Activated CD4-positive, alpha-beta T cell treated with anti-CD3 and anti-CD28 coated beads, Interleukin-2, amount 50 U/mL, for 24 hours (primary cell): ENCODE measurements around the gene DIAPH3.

ENCODE experiments used
- DNase-seq, 2 donors: peaks; one replicate each; pipeline ENCODE4 v3.0.0-alpha.2; 2020; ENCODE audit warnings: low read depth in 1 of 2, low spot score in 1 of 2

DIAPH3 gene

DNA sequence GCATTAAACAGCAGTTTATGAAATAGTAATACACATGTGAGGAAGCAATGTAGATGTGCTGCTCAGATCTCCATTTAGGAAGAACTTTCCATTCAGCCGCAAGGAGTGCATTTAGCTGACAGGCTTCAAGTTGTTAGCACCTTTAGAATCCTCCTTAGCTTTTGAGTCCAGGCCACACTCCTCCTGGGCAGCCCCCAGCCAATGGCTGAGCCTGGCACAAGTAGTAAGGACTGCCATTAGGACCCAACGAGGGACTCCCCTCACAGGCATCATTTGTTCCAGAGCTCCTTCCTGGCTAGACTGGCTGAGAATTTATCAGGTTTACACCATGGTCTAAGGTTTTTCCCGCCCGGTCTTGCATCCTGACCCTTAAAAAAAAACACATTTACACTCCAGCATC, 201.4 kb downstream of the DIAPH3 start:
- DNase-seq, result no peak

DNA sequence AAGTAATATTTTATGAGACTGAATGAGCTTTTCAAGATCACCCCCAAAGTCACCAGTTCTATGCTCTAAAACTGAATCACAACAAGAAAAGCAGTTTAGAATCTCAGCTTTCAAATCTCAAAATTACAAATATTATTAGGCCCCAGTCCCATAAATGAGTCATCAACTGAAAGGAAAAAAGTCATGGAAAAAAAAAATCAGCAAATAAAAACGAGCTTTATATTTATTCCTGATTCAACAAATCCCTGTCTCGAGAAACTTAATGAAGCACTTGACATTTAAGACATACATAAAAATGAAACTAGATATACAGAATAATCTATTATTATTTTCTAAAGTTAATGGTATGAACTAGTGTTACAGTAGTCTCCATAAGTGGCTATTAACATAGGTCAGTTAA, 203.0 kb downstream of the DIAPH3 start:
- DNase-seq, result no peak

DNA sequence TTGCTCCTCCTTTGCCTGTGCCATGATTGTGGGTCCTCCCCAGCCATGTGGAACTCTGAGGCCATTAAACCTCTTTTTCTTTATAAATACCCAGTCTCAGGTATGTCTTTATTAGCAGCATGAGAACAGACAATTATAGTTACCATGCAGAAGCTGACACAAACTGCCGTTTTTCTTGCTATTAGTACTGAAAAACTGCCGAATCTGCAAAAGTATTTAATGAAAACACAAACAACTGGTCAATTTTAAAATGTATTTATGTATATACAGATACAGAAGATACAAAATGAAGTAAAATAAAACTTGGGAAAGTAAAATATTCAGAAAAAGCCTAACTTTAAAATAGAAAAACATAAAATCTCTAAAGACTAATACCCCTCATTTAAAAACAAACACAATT, 206.3 kb downstream of the DIAPH3 start:
- DNase-seq, result no peak

DNA sequence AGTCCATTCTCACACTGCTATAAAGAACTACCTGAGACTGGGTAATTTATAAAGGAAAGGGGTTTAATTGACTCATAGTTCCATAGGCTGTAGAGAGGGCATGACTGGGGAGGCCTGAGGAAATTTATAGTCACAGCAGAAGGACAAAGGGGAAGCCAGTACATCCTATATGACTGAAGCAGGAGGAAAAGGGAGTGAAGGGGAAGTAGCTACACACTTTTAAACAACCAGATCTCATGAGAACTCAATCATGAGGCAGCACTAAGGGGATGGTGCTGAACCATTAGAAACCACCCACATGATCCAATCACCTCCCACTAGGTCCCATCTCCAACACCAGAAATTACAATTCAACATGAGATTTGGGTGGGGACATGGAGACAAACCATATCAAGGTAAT, 209.1 kb downstream of the DIAPH3 start:
- no peak for DNase-seq

DNA sequence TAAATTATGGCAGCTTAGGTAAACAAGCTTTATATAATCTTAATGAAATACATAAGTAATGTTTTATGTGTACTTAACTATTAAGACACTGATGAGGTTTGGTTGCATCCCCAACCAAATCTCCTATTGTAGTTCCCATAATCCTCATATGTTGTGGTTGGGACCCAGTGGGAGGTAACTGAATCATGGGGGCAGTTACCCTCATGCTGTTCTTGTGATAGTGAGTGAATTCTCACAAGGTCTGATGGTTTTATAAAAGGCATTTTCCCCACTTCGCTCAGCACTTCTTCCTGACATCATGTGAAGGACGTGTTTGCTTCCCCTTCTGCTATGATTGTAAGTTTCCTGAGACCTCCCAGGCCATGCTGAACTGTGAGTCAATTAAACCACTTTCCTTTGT, 212.7 kb downstream of the DIAPH3 start:
- no peak for DNase-seq

DNA sequence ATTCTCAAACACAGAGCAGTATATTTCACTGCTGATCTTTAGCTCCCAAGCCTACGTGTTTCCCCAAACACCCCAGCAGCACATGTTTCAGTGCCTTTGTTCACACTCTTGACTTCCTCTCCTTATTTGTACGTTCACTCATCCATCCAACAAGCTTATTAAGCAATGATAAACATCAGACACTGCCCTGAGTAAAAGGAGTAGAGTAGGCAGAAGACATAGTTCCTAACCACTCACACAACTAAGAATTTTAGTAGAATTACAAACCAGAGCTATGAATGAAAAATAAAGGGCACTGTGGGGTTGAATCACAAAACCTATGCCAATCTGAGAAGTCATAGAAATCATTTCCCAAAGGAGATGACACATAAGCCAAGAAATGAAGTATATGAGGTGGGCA, 213.5 kb downstream of the DIAPH3 start:
- DNase-seq, result no peak

DNA sequence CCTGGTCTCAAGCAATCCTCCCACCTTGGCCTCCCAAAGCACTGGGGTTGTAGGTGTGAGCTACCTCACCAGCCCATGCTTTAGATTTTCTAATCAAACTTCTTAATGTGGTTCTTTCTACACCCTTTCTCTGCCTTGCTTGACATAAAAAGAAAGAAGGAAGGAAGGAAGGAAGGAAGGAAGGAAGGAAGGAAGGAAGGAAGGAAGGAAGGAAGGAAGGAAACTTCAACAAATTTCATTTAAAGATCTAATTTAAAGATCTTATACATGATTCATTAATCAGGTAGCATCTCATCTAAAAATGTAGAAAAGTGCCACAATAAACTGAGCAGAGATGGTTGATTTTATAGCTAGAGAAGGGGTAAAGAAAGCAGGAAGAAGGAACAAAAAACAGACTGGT, 215.0 kb downstream of the DIAPH3 start:
- DNase-seq, result no peak

DNA sequence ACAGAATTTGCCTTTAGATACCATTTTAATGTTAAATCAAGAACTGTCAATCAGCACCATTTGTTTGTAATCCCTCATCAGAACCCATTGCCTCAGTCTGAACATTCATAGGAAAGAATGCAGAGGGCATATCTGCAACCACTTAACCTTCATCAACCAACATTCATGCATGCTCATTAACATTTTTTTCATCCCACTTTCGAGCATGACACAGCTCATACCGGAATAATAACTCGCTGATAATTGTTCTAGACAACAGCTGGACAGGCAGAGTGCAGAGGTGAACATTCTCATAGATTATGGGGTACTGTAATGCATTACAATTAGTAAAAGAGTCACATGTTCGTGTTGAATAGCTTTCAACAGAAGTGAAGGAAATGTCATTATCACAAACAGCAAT, 216.8 kb downstream of the DIAPH3 start:
- DNase-seq, result no peak

DNA sequence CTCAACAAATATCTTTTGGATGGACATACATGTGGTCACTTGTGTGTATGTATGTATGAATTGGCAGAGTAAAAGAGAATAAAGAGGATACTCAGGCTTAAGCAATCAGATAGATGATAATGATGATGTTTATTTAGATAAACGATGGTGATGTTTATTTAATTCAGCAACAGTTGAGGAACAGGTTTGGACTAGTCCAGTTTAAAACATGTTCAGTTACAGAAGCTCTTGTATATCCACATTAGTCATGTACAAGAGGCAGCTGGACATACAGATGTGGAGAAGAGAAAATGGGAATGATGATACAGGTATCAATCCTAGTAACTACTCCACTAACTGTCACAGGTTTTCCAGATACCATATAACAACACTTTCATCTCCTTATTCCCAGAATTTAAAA, 232.1 kb downstream of the DIAPH3 start:
- no peak for DNase-seq

DNA sequence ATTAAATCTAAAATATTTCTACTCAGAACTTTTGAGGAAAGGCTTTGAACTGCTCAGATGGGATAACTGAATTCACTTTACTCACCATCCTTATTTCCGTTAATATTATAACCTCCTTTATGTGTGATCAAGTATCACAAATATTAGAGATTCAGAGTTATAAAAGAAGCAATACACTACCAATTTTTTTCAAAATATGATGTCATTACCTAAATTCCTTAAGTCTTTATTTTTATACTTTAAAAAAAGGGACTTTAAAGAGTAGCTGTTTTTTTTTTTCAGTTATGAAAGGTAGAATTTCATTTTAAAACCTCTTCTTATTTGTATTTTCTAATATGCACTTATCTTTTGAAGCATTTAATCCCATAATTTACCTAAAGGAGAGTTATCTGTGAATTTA, 239.5 kb downstream of the DIAPH3 start:
- DNase-seq, result no peak

DNA sequence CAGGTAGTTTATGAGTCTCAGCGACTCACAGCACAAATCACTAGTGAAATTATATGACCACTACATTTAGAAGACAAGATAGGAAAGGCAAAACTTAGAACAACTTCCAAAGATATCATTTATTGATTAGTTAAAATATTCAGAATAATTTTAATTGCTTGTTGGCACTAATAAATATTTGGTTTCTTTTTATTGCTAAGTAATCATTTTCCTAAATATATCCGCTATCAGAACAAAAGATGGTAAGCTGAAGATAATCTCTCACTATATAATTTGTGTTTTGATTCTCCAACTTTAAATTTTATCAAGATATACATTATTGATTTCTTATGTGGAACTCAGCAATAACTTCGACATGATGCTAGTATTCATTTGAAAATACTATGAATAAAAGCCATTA, 248.5 kb downstream of the DIAPH3 start:
- no peak for DNase-seq

DNA sequence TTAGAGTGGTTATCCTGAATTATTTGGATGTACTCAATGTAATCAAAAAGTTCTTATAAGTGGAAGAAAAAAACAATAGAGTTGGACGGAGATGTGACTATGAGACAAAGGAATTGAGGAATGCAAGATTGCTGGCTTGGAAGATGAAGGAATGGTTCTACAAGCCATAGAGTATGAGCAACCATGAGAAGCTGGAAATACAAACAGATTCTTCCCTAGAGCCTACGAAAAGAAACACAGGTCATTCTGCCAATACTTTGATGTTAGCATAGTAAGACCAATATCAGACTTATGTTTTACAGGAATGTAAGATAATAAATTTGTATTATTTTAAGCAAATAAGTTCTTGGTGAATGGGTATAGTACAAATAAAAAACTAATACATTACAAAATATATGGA, 249.2 kb downstream of the DIAPH3 start:
- DNase-seq, result no peak

DNA sequence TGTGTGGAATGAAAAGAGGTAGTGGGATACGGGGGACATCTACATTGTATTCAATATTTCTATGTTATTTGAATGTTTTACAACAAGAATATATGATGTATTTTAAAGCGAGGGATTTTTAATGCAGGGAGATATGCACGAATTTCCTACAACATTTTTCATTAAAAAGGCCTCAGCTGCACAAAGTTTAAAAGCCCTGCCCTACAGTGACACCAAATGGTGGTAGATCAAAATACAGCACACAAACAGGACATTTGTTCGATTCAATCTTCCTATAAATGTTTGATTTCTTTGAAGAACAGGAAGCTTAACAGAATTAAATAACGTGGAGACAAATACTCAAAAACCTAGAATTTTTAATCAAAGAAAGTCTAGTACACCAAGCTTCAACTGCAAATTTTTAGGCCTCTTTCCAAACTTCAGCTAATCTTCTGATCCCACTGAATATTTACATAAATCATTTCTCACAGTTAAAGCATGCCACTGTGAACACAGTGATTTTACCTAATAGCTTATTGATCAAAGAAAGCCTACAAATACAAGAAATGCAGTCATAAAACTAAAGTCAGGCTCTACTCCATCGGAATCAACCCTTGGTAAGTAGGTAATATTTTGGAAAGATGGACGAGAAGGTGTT, 257.2 kb downstream of the DIAPH3 start:
- DNase-seq, result no peak

DNA sequence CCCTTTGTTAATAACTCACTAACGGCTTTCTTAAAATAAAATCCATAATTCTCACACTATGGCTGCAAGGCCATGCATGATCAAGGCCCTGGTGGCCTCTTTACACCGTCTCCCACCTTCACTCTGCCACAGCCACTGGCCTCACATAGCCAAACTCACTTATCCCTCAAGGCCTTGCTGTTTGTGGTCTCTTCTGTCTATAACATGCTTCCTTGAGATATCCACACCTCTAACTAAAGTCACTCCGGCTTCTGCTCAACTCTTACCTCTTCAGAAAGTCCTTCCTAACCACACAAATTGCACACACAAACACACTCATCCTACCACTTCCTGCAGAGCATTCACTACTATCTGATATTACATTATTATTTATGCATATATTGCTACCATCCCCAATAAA, 262.5 kb downstream of the DIAPH3 start:
- DNase-seq, result no peak

DNA sequence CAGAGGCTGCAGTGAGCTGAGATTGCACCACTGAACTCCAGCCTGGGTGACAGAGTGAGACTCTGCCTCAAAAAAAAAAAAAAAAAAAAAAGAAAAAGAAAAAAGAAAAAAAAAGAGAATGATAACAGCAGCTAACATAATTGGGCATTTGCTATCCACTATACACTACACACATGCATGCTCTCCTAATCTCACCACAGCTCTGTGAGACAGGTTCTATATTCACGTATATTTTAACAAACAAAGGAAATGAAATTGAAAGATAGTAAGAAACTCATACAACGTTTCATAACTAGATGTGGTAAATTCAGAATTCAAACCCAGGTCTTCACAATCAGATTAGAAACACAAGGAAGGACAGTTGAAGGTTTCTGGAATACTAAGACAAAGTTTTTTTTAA, 265.7 kb downstream of the DIAPH3 start:
- DNase-seq, result no peak

DNA sequence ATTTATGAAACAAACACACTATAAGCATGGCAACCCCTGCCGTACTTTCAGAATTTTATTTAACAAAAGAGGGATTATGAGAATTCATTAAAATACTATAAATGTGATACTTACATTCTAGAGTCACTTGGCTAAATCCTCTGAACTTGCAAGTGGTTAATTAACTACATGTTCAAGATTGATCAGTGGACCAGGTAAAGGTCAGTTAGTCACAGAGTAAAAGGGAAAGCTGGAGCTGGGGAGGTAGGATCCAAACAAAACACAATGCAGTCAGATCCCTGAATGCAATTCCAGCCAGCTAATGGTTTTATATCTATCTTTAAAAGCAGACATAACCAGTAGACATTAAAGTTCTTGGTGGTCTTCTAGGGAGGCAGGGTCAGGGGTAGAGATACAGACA, 270.5 kb downstream of the DIAPH3 start:
- DNase-seq, result no peak

DNA sequence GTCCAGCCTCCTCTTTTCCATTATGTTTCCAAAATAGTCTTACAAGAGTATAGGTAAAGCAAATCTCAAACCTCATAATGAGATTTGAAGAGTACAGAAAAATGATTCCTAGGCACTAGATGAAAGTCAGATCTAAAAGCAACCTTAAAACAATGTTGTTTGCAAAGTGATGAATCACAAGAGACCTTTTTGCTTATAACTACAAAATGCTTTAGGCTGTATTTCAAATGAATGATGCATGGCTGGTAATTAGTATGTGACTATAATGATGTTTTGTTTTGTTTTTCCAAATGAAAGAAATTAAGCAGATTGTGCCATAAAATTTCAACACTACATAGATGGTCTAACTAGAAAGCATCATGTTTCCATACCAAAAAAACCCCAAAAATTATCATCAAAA, 272.7 kb downstream of the DIAPH3 start:
- no peak for DNase-seq

DNA sequence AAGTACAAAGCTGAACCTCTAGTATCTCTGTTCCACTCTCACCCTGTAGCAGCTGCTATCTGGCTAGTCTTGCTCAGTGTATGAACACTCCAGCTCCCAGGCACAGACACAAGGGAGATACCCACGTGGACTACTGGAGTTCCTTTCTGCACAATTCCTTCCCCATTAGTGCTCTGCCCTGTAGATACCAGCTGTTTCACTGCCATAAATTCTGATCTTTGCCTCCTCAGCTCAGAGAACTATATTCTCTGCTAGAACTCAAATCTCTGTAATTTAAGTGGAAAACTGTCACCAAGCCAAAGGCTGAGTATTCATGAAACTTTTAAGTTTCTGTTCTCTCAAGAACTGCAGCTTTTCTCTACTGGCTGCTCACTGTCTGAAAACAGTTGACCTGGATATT, 273.7 kb downstream of the DIAPH3 start:
- DNase-seq, result no peak

DNA sequence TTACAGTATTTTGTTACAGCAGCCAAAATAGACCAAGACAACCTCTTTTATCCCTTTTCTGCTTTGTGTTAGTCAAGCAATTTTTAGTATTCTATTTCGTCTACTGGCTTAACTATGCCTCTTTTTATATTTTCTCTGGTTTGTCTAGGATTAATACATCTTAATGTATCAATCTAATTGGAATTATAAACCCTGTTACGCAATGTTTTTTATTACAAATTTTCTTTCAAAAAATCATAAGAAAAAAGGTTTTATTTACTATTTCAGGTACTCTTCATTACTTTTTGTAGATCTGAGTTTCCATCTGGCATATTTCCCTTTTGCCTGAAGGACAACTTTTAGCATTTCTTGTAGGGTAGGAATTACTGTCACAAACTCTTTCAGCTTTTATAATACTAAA, 275.3 kb downstream of the DIAPH3 start:
- no peak for DNase-seq

DNA sequence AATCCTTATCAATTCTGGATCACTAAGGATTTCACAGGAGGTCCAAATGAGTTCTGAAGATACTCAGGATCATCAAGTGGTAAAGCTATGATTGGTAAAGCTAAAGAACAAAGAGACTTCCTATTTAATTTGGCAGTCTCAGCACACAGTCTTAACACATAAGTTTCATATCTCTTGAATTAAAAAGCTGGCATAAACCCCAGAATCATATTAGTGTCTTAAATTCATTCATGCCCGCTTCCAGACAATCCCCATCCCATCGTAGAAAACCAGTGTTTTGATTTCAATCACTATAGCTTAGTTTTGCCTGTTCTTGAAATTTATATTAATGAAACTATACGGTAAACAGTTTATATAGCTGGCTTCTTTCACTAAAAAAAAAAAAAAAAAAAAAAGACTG, 278.7 kb downstream of the DIAPH3 start:
- no peak for DNase-seq

DNA sequence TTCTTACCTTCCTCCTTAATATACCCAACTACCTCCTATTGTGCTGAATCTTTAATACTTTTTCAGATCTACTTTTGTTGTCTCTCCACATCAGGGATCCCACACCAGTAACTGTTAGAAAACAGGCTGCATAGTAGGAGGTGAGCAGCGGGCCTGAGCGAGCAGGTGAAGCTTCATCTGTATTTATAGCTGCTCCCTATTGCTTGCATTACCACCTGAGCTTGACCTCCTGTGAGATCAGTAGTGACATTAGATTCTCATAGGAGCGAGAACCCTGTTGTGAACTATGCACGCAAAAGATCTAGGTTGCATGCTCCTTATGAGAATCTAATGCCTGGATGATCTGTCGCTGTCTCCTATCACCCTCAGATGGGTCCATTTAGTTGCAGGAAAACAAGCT, 279.8 kb downstream of the DIAPH3 start:
- no peak for DNase-seq

DNA sequence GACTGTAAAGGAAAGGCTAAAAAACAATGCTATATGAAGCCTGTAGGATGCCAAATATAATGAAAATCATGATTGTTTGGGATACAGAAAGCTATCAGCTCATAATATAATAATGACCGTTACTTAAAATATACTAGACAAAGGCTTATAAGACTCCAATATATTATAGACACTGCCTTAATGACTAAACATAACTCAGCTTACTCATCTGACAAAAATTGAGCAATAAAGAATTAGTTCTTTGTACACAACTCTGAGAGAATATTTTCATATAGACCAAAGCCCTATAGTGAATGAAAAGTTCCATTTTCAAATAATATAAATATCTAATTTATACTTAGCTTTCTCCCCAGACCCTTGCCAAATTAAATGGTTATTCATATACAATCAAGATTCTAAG, 283.3 kb downstream of the DIAPH3 start:
- no peak for DNase-seq

DNA sequence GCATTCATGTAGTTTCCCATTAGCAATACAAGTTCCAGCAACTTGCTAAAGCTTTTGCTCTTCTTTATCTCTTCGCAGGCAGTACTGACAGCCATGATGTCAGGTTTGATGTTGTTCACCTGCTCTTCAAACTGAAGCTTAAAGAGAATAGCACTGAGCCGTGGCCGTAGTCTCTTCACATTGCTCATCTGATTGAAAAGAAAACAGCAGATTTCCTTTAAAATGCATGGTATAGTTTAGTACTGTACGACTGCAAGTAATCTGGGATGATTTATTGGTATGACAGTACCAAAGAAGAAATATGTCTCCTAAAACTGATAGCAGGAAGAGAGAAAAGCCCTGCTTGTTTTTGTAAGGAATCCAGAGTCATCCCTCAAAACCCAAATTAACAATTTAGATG, 284.4 kb downstream of the DIAPH3 start:
- DNase-seq, result no peak

DNA sequence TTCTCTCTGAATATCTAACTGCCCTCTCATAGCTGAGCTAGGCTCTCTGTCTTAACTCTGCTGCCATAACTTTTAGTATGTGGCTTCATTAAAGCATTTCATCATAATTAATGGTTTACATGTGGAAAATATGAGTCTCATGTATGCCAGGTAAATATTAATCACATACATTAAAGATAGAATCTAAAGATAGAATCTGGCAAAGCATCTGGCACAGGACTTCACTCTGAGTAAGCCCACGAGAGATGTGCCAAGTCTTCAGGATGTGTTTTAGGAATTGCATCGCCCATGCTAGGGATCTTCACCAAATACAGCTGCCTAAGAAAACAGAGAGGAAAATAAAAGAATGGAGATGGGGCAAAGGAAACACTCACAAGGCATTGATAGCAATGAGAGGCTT, 285.8 kb downstream of the DIAPH3 start:
- no peak for DNase-seq
